ENCODE data around the gene LMBR1. TPM values are rescaled to one million over a fixed set of nuclear protein-coding genes. Genes with fewer than 3 reads are reported as not detected.
A peak's percentile ranks its signal among the peaks of the same experiment; 100 is the strongest.
"Not testable (repeated sequence)": the region's sequence is repeated elsewhere in the genome, so short reads cannot be mapped to it uniquely, and the experiment has no call there.

LMBR1 gene
- polyA plus RNA-seq, 1 experiment, result 20.8 TPM

DNA sequence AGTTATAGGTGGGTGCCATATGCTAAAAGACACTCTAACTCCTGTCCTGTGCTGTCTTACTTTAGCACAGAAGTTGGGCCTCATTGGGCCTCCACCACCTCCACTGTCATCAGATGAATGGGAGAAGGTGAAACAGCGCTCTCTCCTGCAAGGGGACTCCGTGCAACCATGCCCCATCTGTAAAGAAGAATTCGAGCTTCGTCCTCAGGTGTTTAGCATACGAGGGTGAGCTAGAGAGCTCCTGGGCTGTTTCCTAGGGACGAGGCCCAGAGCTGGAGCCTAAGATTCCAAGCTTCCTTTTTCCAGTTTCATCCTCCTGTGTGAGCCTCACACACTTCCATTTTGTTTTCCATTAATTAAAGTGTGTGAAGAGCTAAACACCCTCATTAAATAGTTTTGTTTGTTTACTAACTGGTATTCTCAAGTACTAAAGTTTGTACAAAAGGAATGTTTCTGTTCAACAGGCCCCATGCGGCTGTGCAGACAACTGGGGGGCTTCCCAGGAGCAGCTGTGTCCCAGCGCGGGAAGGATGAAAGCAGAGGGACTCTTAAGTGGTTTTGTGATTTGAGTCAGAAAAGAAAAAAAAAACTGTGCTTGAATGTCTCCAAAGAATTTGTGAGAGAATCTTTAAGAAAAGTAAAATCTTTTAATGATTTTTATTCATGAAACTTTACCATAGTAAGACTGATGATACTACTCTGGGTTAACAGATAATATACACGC, 238.3 kb downstream of the LMBR1 start:
- CTCF ChIA-PET, result interaction anchor here (0.6 kb wide), 2 partner anchors 9 to 294 kb away, joined by 3 read pairs; no protein-coding TSS in a partner anchor
- no peak overlapping the region for H3K4me3 ChIP-seq (ENCODE audit: low read depth, low read length)
- no peak overlapping the region for H3K27ac ChIP-seq (ENCODE audit: low read depth, low read length)
- H3K9me3 ChIP-seq (ENCODE audit: control insufficient read depth, insufficient read depth, low read length), result no peaks in the 10 kb centered on the region; the same call in 1 of the 2 replicates
- no peaks in the 10 kb centered on the region for H3K27me3 ChIP-seq (ENCODE audit: control insufficient read depth, insufficient read depth, low read length)
- POLR2A ChIA-PET, result no interaction called here
- DNase-seq (ENCODE audit: low read depth, low spot score), result no peak
- TF ChIP-seq, protein P1, sequence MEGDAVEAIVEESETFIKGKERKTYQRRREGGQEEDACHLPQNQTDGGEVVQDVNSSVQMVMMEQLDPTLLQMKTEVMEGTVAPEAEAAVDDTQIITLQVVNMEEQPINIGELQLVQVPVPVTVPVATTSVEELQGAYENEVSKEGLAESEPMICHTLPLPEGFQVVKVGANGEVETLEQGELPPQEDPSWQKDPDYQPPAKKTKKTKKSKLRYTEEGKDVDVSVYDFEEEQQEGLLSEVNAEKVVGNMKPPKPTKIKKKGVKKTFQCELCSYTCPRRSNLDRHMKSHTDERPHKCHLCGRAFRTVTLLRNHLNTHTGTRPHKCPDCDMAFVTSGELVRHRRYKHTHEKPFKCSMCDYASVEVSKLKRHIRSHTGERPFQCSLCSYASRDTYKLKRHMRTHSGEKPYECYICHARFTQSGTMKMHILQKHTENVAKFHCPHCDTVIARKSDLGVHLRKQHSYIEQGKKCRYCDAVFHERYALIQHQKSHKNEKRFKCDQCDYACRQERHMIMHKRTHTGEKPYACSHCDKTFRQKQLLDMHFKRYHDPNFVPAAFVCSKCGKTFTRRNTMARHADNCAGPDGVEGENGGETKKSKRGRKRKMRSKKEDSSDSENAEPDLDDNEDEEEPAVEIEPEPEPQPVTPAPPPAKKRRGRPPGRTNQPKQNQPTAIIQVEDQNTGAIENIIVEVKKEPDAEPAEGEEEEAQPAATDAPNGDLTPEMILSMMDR (IDR thresholded peaks at IDR 0.05; ENCODE audit: low read depth, low read length), result no peak

DNA sequence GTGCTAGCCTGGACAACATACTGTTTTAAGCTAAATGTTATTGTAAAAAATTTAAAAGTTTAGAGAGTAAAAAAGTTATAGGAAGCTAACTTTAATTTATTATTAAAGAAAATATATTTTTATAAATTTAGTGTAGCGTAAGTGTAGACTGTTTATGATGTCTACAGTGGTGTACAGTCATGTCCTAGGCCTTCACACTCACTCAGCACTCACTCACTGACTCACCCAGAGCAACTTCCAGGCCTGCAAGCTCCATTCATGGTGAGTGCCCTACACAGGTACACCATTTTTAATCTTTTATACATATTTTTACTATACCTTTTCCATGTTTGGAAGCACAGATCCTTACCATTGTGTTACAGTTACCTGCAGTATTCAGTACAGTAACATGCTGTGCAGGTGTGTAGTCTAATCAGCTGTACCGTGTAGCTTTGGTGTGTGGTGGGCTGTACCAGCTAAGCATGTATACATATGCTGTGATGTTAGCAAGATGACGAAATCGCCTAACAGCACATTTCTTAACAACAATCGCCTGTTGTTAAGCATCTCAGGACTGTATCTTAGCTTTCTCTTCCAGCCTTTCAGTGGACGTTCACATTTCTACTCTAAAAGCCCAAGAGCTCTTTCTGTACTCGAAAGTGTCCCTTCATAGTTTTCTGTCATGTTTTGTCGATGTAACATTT, 240.0 kb downstream of the LMBR1 start:
- no peak for DNase-seq (ENCODE audit: low read depth, low spot score)
- Histone ChIP-seq H3K9me3 (ENCODE audit: control insufficient read depth, insufficient read depth, low read length) (no peaks in the 10 kb centered on the region; the same call in 1 of the 2 replicates), H3K4me3 (ENCODE audit: low read depth, low read length) (no peak overlapping the region), H3K27me3 (ENCODE audit: control insufficient read depth, insufficient read depth, low read length) (no peaks in the 10 kb centered on the region), H3K27ac (ENCODE audit: low read depth, low read length) (no peak overlapping the region)
- TF ChIP-seq, protein P1 (IDR thresholded peaks at IDR 0.05; ENCODE audit: low read depth, low read length), result no peak
- ChIA-PET POLR2A (interaction anchor here (1.6 kb wide), 1 partner anchor 12 kb away, joined by 3 read pairs; no protein-coding TSS in a partner anchor), CTCF (interaction anchor here (0.5 to 0.9 kb wide), 3 partner anchors 12 to 1438 kb away, joined by 3 to 6 read pairs (median 4); no protein-coding TSS in a partner anchor)

DNA sequence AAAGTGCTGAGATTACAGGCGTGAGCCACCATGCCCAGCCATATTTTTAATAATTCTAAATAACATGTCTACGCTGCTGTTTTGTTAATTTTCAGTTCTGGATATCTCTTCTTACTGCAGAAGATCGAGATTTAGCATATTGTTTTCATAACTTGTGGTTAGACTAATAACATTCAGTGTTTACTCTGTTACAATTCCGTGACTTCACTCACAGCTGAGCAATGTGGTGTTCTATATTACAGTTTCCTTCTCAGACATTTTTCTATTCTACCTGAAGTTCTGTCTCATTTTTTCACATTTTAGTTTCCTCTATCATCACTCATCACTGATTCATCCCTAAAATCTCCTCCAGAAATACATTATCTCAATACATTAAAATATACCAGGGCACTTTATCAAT, 241.5 kb downstream of the LMBR1 start:
- no peaks in the 10 kb centered on the region for H3K27me3 ChIP-seq (ENCODE audit: control insufficient read depth, insufficient read depth, low read length)
- H3K27ac ChIP-seq (ENCODE audit: low read depth, low read length), result no peak overlapping the region
- DNase-seq (ENCODE audit: low read depth, low spot score), result no peak
- no peaks in the 10 kb centered on the region for H3K9me3 ChIP-seq (ENCODE audit: control insufficient read depth, insufficient read depth, low read length)
- CTCF ChIA-PET, result interaction anchor here (1.2 kb wide), 1 partner anchor 112 kb away, joined by 4 read pairs; no protein-coding TSS in a partner anchor
- TF ChIP-seq, protein P1 (IDR thresholded peaks at IDR 0.05; ENCODE audit: low read depth, low read length), result no peak
- H3K4me3 ChIP-seq (ENCODE audit: low read depth, low read length), result no peak overlapping the region
- POLR2A ChIA-PET, result interaction anchor here (1.6 kb wide), 1 partner anchor 10 kb away, joined by 3 read pairs; no protein-coding TSS in a partner anchor

DNA sequence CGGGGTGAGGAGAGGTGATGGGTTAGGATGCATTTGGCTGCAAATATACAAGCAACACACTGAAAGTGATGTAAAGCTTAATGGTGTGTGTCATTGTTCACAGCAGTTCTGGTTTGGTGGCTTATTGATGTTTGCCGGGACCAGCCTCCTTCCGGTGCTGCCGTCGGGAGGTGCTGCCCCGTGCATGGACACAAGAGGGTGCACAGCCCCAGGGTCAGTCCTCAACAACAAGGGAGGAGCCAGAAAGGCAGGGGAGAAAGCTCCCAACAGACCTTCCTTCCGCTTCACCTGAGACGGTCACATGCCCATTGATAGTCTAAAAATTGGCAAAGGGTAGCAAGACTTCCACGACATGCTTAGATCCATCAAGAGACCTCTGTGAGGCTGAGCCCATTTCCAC, 242.9 kb downstream of the LMBR1 start:
- POLR2A ChIA-PET, result no interaction called here
- no peaks in the 10 kb centered on the region for H3K27me3 ChIP-seq (ENCODE audit: control insufficient read depth, insufficient read depth, low read length)
- CTCF ChIA-PET, result interaction anchor here (0.9 to 2.0 kb wide), 7 partner anchors 9 to 301 kb away, joined by 3 to 13 read pairs (median 4); no protein-coding TSS in a partner anchor
- no peak overlapping the region for H3K27ac ChIP-seq (ENCODE audit: low read depth, low read length)
- no peak overlapping the region for H3K4me3 ChIP-seq (ENCODE audit: low read depth, low read length)
- TF ChIP-seq, protein P1 (IDR thresholded peaks at IDR 0.05; ENCODE audit: low read depth, low read length), result peak; percentile 39; the same call in 1 of the 2 replicates
- DNase-seq (ENCODE audit: low read depth, low spot score), result no peak
- no peaks in the 10 kb centered on the region for H3K9me3 ChIP-seq (ENCODE audit: control insufficient read depth, insufficient read depth, low read length)

DNA sequence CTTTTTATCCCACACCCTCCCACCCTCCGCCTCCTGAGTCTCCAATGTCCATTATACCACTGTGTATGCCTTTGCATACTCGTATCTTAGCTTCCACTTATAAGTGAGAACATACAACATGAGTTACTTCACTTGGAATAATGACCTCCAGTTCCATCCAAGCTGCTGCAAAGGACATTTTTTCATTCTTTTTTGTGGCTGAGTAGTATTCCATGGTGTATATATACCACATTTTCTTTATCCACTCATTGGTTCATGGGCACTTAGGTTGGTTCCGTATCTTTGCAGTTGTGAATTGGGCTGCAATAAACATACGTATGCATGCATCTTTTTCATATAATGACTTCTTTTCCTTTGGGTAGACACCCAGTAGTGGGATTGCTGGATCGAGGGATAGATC, 245.7 kb downstream of the LMBR1 start:
- H3K9me3 ChIP-seq (ENCODE audit: control insufficient read depth, insufficient read depth, low read length); POLR2A ChIA-PET; H3K4me3 ChIP-seq (ENCODE audit: low read depth, low read length); DNase-seq (ENCODE audit: low read depth, low spot score); H3K27me3 ChIP-seq (ENCODE audit: control insufficient read depth, insufficient read depth, low read length); H3K27ac ChIP-seq (ENCODE audit: low read depth, low read length): not testable (repeated sequence)
- CTCF ChIA-PET, result interaction anchor here (0.6 kb wide), 1 partner anchor 966 kb away, joined by 4 read pairs; no protein-coding TSS in a partner anchor

Measured in AG04450 (cell line).